ENCODE data around the gene NOL11.
A peak's percentile ranks its signal among the peaks of the same experiment; 100 is the strongest.

The NOL11 gene

DNA sequence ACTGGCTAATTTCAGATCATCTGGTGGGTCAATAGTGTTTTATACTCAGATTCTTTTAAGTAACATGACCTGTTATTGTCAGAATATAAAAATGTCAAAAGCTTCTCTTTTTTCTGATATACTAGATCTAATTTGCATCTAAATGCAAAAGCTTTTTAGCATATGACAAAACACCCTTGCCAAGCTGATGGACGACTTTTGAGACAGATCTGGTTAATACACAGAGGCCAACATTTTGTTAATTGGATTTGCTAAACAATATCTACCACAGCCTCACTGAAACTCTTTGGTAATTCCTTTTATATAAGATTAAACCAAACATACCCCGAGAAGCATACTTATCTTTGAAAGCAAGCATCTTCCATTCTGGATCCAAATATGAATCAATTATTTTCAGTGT is 10.3 kb upstream of the NOL11 start:
- TF ChIP-seq, protein P1, sequence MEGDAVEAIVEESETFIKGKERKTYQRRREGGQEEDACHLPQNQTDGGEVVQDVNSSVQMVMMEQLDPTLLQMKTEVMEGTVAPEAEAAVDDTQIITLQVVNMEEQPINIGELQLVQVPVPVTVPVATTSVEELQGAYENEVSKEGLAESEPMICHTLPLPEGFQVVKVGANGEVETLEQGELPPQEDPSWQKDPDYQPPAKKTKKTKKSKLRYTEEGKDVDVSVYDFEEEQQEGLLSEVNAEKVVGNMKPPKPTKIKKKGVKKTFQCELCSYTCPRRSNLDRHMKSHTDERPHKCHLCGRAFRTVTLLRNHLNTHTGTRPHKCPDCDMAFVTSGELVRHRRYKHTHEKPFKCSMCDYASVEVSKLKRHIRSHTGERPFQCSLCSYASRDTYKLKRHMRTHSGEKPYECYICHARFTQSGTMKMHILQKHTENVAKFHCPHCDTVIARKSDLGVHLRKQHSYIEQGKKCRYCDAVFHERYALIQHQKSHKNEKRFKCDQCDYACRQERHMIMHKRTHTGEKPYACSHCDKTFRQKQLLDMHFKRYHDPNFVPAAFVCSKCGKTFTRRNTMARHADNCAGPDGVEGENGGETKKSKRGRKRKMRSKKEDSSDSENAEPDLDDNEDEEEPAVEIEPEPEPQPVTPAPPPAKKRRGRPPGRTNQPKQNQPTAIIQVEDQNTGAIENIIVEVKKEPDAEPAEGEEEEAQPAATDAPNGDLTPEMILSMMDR (conservative IDR thresholded peaks at IDR 0.05; ENCODE audit: low read depth, low read length) = no peak
- no peak overlapping the region for H3K4me3 ChIP-seq (ENCODE audit: low read length)
- no peak for DNase-seq (ENCODE audit: low read depth)

DNA sequence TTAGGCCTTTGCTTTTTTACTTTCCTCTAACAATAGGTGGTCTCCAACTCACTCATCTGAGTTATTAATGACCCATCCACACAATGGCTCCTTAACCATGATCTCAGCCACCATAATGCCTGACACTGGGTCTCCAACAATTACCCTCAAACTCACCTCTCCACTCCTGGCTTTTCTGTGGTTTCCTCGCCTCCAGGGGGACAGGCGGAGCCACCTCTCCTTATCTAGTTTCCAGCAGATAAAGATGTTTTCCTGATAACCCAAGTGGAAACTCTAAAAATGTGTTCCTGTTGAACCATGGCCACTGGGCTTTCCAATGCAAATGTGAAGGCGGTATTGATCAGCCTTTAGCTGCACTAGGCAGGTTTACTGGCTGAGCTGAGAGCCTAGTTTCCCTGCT is 9.4 kb upstream of the NOL11 start:
- H3K4me3 ChIP-seq (ENCODE audit: low read length) = no peak overlapping the region
- TF ChIP-seq, protein P1 (conservative IDR thresholded peaks at IDR 0.05; ENCODE audit: low read depth, low read length) = no peak

DNA sequence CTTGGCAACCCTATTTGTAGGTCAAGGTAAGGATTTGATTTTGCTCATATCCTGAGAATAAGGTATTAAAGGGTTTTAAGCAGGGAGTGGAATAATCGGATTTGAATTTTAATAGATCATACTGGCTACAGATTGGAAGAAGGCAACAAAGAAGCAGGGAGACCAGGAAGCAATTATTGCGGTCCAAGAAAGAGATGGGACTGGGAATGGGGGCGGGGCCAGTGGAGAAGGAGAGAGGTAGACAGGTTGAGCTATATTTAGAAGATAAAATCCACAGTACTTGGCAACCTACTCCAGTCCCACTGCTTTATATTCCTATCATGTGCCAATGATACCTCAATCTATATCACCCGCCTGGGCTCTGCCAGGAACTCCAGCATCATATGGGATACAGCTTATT is 5.8 kb upstream of the NOL11 start:
- TF ChIP-seq, protein P1 (conservative IDR thresholded peaks at IDR 0.05; ENCODE audit: low read depth, low read length) = no peak
- no peak for DNase-seq (ENCODE audit: low read depth)

More for the DNA sequence above, 9.4 kb upstream of the NOL11 start:
- DNase-seq (ENCODE audit: low read depth) = no peak

DNA sequence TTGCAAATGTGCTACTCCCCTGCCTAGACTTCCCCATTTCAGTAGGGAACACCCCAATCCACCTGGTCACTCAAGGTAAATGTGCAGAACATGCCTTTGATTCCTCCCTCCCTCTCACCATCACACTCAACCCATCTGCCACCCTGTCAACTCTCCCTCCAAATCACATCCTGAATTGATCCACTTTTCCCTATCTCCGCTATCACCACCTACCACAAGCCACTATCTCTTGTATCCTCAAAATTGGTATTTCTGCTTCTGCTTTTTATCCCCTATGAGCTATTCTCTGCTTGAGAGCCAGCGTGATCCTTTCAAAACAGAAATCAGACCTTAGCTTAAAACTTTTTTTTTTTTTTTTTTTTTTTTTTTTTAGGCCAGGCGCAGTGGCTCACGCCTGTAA is 5.4 kb upstream of the NOL11 start:
- no peak overlapping the region for H3K4me3 ChIP-seq (ENCODE audit: low read length)
- no peak for DNase-seq (ENCODE audit: low read depth)
- TF ChIP-seq, protein P1 (conservative IDR thresholded peaks at IDR 0.05; ENCODE audit: low read depth, low read length) = no peak

More for the DNA sequence above, 5.8 kb upstream of the NOL11 start:
- H3K4me3 ChIP-seq (ENCODE audit: low read length) = no peak overlapping the region

DNA sequence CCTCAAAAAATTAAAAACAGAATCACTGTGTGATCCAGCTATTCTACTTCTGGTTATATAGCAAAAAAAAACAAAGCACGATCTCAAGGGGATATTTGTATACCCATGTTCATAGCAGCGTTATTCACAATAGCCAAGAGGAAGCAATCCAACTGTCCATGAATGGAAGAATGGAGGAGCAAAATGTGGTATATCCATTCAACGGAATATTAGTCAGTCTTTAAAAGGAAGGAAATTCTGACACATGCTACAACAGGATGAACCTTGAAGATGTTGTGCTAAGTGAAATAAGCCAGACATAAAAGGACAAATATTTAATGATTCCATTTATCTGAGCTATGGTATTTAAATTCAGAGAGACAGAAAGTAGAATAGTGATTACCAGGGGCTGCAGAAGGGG is 4.6 kb upstream of the NOL11 start:
- H3K4me3 ChIP-seq (ENCODE audit: low read length) = no peak overlapping the region
- TF ChIP-seq, protein P1 (conservative IDR thresholded peaks at IDR 0.05; ENCODE audit: low read depth, low read length) = no peak
- no peak for DNase-seq (ENCODE audit: low read depth)

DNA sequence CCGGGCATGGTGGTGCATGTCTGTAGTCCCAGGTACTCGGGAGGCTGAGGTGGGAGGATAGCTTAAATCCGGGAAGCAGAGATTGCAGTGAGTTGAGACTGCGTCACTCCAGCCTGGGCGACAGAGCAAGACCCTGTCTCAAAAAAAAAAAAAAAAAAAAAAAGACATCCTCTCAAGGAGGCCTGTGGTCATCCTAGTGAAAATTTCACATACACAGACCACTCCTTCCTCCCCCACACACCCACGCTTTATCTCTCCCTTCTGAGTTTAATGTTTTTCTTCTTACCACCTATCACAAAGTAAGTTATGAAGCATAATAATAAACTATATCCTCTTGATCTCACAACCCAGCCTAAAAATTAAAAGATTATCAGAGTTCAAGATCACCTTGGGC is 1.3 kb upstream of the NOL11 start:
- TF ChIP-seq, protein P1 (conservative IDR thresholded peaks at IDR 0.05; ENCODE audit: low read depth, low read length) = no peak
- H3K4me3 ChIP-seq (ENCODE audit: low read length) = no peak overlapping the region
- DNase-seq (ENCODE audit: low read depth) = no peak

DNA sequence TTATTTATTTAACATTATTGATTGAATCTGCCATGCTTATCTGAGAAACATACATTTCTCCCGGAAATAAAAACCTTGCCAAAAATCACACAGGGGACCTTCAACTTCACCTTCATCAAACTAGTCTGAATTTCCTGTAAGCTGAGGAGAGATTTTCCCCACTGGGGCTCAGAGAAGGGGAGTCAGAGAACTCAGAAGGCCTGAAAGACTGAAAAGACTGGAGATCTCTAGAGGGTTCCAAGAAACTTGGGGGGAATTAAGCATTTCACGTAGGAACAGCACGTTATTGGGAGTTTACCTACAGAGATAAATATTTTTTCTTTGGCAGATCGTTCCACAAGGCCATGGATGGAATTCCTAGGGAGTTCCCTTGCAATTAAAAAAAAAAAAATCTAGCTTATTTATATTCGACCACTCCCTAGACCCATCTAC is 528 bp upstream of the NOL11 start:
- peak overlapping the region; percentile 75 for H3K4me3 ChIP-seq (ENCODE audit: low read length)
- no peak for DNase-seq (ENCODE audit: low read depth)

More for the DNA sequence above, 528 bp upstream of the NOL11 start:
- TF ChIP-seq, protein P1 (conservative IDR thresholded peaks at IDR 0.05; ENCODE audit: low read depth, low read length) = no peak
